K562 (cell line): Measurements from ENCODE around the gene TBL1XR1. TPM values are rescaled to one million over a fixed set of nuclear protein-coding genes. Genes with fewer than 3 reads are reported as not detected.

Experiments used
- ATAC-seq: fragments of 200-7000 bp; cut with Tn5 transposase; 3 replicates; pipeline ENCODE4 v1.9.1; 2020; ENCODE audit warnings: moderate library complexity
- BruUV-seq: library from RNA; stranded (reverse); fragments of 400-500 nt; replicated peaks from 2 replicates; lab custom pipeline; 2021; lab: Mats Ljungman, UMichigan
- CTCF ChIA-PET: fragments of 300-600 bp; formaldehyde crosslinking; extraction: SDS; loops from one replicate; lab custom pipeline; 2021; ENCODE audit warnings: low intra/inter-chr PET ratio; lab: Yijun Ruan, JAX
- POLR2A ChIA-PET: fragments of 300-600, 350-650 bp; sonication (Branson Sonifier 250); formaldehyde crosslinking; extraction: SDS; loops from one replicate; lab custom pipeline; 2021; ENCODE audit warnings: antibody characterized with exemption, inconsistent platforms; lab: Yijun Ruan, JAX
- DNase-seq, 4 experiments: peaks; one replicate each; pipeline versions ENCODE4 v3.0.0 to v3.0.0-alpha.2; 2011 to 2018; ENCODE audit warnings: low spot score in 3 of 4, mixed read lengths in 3 of 4; ENCODE audit errors: extremely low read depth in 1 of 4
- FAIRE-seq: peaks from 2 replicates; lab custom pipeline; 2011; peaks lifted over from hg19 to GRCh38; lab: Jason Lieb, UNC
- H2AFZ ChIP-seq: 2 replicates; pipeline ENCODE4 v1.6.0; 2011; ENCODE audit warnings: low read depth, low read length, control low read depth, inconsistent platforms
- H3K27ac ChIP-seq: fragments of 200-600 bp; 3 replicates; pipeline ENCODE4 v1.8.0; 2011; ENCODE audit warnings: low read depth, mild to moderate bottlenecking, control low read depth, inconsistent platforms, low read length, moderate library complexity, mixed read lengths; ENCODE audit errors: extremely low read depth
- H3K27me3 ChIP-seq, 2 experiments: fragments of 300-600 bp in 1 of 2; 2 replicates in 1 of 2; 3 replicates in 1 of 2; pipeline versions ENCODE4 v1.6.0 to v1.8.0; 2011; ENCODE audit warnings: inconsistent platforms in 2 of 2, low read length in 2 of 2, mild to moderate bottlenecking in 1 of 2, mixed read lengths in 1 of 2, moderate library complexity in 1 of 2; ENCODE audit not compliant: control insufficient read depth in 2 of 2, insufficient read depth in 2 of 2
- H3K36me3 ChIP-seq: fragments of 300-600 bp; 3 replicates; pipeline ENCODE4 v1.8.0; 2011; ENCODE audit warnings: mild to moderate bottlenecking, low read length, inconsistent platforms; ENCODE audit not compliant: control insufficient read depth, insufficient read depth
- H3K4me1 ChIP-seq, 2 experiments: fragments of 200-600 bp in 1 of 2; replicated peaks in 1 of 2; 2 replicates in 1 of 2; 3 replicates in 1 of 2; pipeline versions ENCODE4 v1.5.1 to v1.8.0; 2011; ENCODE audit warnings: inconsistent platforms in 2 of 2, low read length in 2 of 2, mild to moderate bottlenecking in 1 of 2, mixed read lengths in 1 of 2, moderate library complexity in 1 of 2; ENCODE audit not compliant: control insufficient read depth in 2 of 2, insufficient read depth in 2 of 2
- H3K4me2 ChIP-seq: 2 replicates; pipeline ENCODE4 v1.6.1; 2011; ENCODE audit warnings: low read length, control low read depth, inconsistent platforms, mixed read lengths; ENCODE audit not compliant: insufficient read depth
- H3K4me3 ChIP-seq: fragments of 200-600 bp; sonication (generic), shearing (Covaris generic); 2 replicates; pipeline ENCODE4 v1.5.1; 2016; ENCODE audit warnings: control low read depth, inconsistent platforms
- H3K79me2 ChIP-seq: fragments of 200-600 bp; 3 replicates; pipeline ENCODE4 v1.8.0; 2011; ENCODE audit warnings: low read length, inconsistent platforms; ENCODE audit not compliant: control insufficient read depth, insufficient read depth
- H3K9ac ChIP-seq, 2 experiments: 2 replicates each; pipeline versions ENCODE4 v1.6.0 to v1.6.1; 2011; ENCODE audit warnings: low read depth in 2 of 2, low read length in 2 of 2, control low read depth in 1 of 2, inconsistent platforms in 1 of 2, mild to moderate bottlenecking in 1 of 2, mixed read lengths in 1 of 2; ENCODE audit not compliant: insufficient read depth in 1 of 2
- H3K9me1 ChIP-seq: one replicate; pipeline ENCODE4 v1.6.0; 2011; ENCODE audit warnings: inconsistent platforms, mild to moderate bottlenecking, low read length, moderate library complexity; ENCODE audit not compliant: control insufficient read depth, insufficient read depth
- H3K9me3 ChIP-seq: replicated peaks from 2 replicates; pipeline ENCODE4 v1.5.1; 2011; ENCODE audit warnings: low read depth, low read length, inconsistent platforms; ENCODE audit not compliant: control insufficient read depth, insufficient read depth
- H4K20me1 ChIP-seq: replicated peaks from 2 replicates; pipeline ENCODE4 v1.6.1; 2011; ENCODE audit warnings: low read length, inconsistent platforms, mixed read lengths; ENCODE audit not compliant: control insufficient read depth, insufficient read depth
- BHLHE40 ChIP-seq: IDR thresholded peaks from 2 replicates; pipeline ENCODE4 v1.6.1; 2011; ENCODE audit warnings: low read length, improper control_type of control experiment
- CBFA2T3 ChIP-seq: fragments of 450-650 bp; IDR thresholded peaks from 2 replicates; pipeline ENCODE4 v1.6.1; 2017
- CBFB ChIP-seq: sonication (generic); formaldehyde crosslinking; IDR thresholded peaks from 2 replicates; pipeline ENCODE4 v1.4.0; 2020; ENCODE audit warnings: mild to moderate bottlenecking, missing genetic modification reagents
- DPF2 ChIP-seq: fragments of 450-650 bp; IDR thresholded peaks from 2 replicates; pipeline ENCODE4 v1.6.1; 2016
- JUNB ChIP-seq: fragments of 450-650 bp; formaldehyde crosslinking; conservative IDR thresholded peaks from 2 replicates; pipeline ENCODE4 v1.4.0; 2020; ENCODE audit warnings: mild to moderate bottlenecking
- SIX5 ChIP-seq, 2 experiments: IDR thresholded peaks; 2 replicates each; pipeline ENCODE4 v1.6.1; 2011; ENCODE audit warnings: low read length in 2 of 2, borderline replicate concordance in 1 of 2, low read depth in 1 of 2, mild to moderate bottlenecking in 1 of 2, moderate library complexity in 1 of 2; ENCODE audit not compliant: insufficient read depth in 1 of 2
- ZNF174 ChIP-seq: fragments of 250-450 bp; sonication (Bioruptor Pico); IDR thresholded peaks from 2 replicates; pipeline ENCODE4 v1.4.0; 2020; ENCODE audit warnings: mild to moderate bottlenecking
- ZNF3 ChIP-seq: fragments of 250-450 bp; sonication (Bioruptor Pico); IDR thresholded peaks from 2 replicates; pipeline ENCODE4 v1.5.0; 2021; ENCODE audit warnings: mild to moderate bottlenecking, moderate library complexity
- ZNF384 ChIP-seq: IDR thresholded peaks from 2 replicates; pipeline ENCODE4 v1.6.1; 2012; ENCODE audit warnings: low read depth, low read length, improper control_type of control experiment
- WGBS: fragments of 100-300 bp; shearing (Covaris generic); methylation state at CpG from one replicate; pipeline ENCODE4 v1.1.6; 2016; ENCODE audit warnings: low coverage, mixed read lengths; ENCODE audit not compliant: insufficient coverage; ENCODE audit errors: missing lambda C conversion rate; 5-methylcytosine and 5-hydroxymethylcytosine counted together
- in situ Hi-C: fragments of 300-500 bp; cut with MboI; formaldehyde crosslinking; loops from 4 replicates; pipeline ENCODE4 v1.15.0; 2018; ENCODE audit warnings: inconsistent platforms, mixed read lengths
- intact Hi-C: fragments of 100-400 bp; cut with micrococcal nuclease; formaldehyde crosslinking; loops from 2 replicates; pipeline ENCODE4 v1.14.2; 2022
- polyA plus RNA-seq, 8 experiments: library from polyadenylated mRNA; depleted of rRNA in 4 of 8; stranded (reverse) in 5 of 8; unstranded in 3 of 8; fragments of >200 nt; fragmentation: Nextera tagmentation in 2 of 8; fragmentation: Illumina TruSeq in 1 of 8; extraction: Ambion mirVana in 2 of 8; extraction: Trizol in 1 of 8; gene quantifications; 2 replicates each; pipeline versions ENCODE4 v1.2.1 to v1.2.3, GENCODE V29; 2011 to 2014; ENCODE audit warnings: inconsistent platforms in 1 of 8, missing spikeins in 1 of 8
- total RNA-seq, 7 experiments: library from RNA; depleted of rRNA in 6 of 7; stranded (reverse); fragments of >200 nt in 6 of 7; fragmentation: Illumina TruSeq in 2 of 7; extraction: Trizol in 2 of 7; gene quantifications; 2 replicates each; pipeline versions ENCODE4 v1.2.1 to v1.2.3, GENCODE V29; 2011 to 2021; ENCODE audit warnings: low replicate concordance in 1 of 7
- TF ChIP-seq, protein P1 (sequence below): fragments of 250-450 bp; sonication (Bioruptor Pico); IDR thresholded peaks from 2 replicates; pipeline ENCODE4 v1.5.0; 2021
- TF ChIP-seq, protein P2 (sequence below), 2 experiments: fragments of 450-650 bp in 1 of 2; sonication (generic) in 1 of 2; formaldehyde crosslinking in 1 of 2; IDR thresholded peaks; 2 replicates each; pipeline versions ENCODE4 v1.7.1 to v1.9.0; 2016 to 2022; ENCODE audit warnings: inconsistent platforms in 1 of 2, mild to moderate bottlenecking in 1 of 2, missing genetic modification reagents in 1 of 2

The TBL1XR1 gene
- total and polyA plus RNA-seq, 9 of the 15 experiments (the other 6 are each of a cell fraction or from before 2014, with no cell fraction given), result 19.6 to 171 (median 83.3) TPM

DNA sequence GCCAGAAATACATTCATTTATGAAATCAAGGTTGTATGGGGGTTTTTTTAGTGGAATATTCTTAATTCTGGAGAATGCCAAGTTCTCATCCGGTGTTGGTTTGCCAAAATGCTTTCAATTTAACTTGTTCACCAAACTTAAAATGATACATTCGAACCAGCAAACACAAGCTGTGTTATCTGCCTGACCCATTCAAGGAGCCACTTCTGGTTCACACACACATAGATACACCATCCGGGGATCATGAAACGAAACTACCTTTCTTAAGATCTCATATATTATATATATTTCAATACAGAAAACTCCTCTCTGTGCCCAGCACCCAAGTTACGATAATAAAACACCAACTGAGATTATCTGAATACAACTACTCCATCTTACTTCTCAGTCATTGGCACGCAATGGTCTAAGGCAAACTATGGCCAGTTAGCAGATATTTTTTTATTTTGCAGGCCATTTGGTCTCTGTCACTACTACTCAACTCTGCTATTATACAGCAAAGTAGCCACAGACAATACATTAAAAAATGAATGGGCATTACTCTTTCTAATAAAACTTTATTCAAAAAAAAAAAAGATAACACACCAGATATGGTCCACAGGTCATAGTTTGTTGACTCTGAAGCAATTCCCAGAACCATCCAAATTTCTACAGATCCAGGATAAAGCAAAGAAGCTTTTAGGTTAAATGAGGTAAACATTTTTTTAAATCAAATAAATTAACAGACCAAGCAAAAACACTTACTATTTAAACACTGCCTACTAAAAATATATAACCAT is 89.6 kb downstream of the TBL1XR1 start:
- POLR2A ChIA-PET, result interaction anchor here (1.1 to 2.9 kb wide), 2 partner anchors 8 to 17 kb away, joined by 3 to 8 read pairs; no protein-coding TSS in a partner anchor
- H3K27ac ChIP-seq, result peak overlapping the region; percentile 14; the same call in 1 of the 3 replicates
- peak overlapping the region; percentile 47 for H3K4me2 ChIP-seq
- H3K9me1 ChIP-seq, result peaks cover 6% of the 10 kb centered on the region
- no peak overlapping the region for H2AFZ ChIP-seq
- peak; percentile 54 for ATAC-seq
- no peak overlapping the region for H3K4me3 ChIP-seq
- CTCF ChIA-PET, result no interaction called here
- 0 out of 3 replicates have a peak, but pooled peaks cover 2% of the 10 kb centered on the region for H3K36me3 ChIP-seq
- peak in 2 of 4 experiments; percentile 18 to 48 for DNase-seq
- 14% methylated on average over 6 of the region's 6 CpGs for WGBS
- no TSS peak for BruUV-seq
- H3K79me2 ChIP-seq, result peaks cover 99% of the 10 kb centered on the region
- no peaks in the 10 kb centered on the region for H3K27me3 ChIP-seq
- H3K9me3 ChIP-seq, result no peaks in the 10 kb centered on the region
- intact Hi-C loops, result no loop called here
- H3K9ac ChIP-seq, result peak overlapping the region in 1 of 2 experiments; percentile 23; a peak in 1 of 4 replicates
- no peak for TF ChIP-seq CBFB
- TF ChIP-seq DPF2, result 0 out of 2 replicates have a peak, but pooled peaks have one; percentile 20
- TF ChIP-seq BHLHE40, result no peak
- no peak for TF ChIP-seq JUNB (CRISPR knock-in tag)
- TF ChIP-seq, protein P1, sequence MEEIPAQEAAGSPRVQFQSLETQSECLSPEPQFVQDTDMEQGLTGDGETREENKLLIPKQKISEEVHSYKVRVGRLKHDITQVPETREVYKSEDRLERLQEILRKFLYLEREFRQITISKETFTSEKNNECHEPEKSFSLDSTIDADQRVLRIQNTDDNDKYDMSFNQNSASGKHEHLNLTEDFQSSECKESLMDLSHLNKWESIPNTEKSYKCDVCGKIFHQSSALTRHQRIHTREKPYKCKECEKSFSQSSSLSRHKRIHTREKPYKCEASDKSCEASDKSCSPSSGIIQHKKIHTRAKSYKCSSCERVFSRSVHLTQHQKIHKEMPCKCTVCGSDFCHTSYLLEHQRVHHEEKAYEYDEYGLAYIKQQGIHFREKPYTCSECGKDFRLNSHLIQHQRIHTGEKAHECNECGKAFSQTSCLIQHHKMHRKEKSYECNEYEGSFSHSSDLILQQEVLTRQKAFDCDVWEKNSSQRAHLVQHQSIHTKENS (CRISPR knock-in tag), result no peak
- peak; percentile 18; the same call in 1 of the 2 replicates for TF ChIP-seq CBFA2T3
- TF ChIP-seq SIX5 (IDR thresholded peaks at IDR 0.05; ENCODE audit: borderline replicate concordance in 1 of 2, insufficient read depth in 1 of 2, low read depth in 1 of 2, low read length in 2 of 2), result no peak
- TF ChIP-seq ZNF384, result peak; percentile 90
- TF ChIP-seq ZNF174 (CRISPR knock-in tag), result no peak
- TF ChIP-seq, protein P2, sequence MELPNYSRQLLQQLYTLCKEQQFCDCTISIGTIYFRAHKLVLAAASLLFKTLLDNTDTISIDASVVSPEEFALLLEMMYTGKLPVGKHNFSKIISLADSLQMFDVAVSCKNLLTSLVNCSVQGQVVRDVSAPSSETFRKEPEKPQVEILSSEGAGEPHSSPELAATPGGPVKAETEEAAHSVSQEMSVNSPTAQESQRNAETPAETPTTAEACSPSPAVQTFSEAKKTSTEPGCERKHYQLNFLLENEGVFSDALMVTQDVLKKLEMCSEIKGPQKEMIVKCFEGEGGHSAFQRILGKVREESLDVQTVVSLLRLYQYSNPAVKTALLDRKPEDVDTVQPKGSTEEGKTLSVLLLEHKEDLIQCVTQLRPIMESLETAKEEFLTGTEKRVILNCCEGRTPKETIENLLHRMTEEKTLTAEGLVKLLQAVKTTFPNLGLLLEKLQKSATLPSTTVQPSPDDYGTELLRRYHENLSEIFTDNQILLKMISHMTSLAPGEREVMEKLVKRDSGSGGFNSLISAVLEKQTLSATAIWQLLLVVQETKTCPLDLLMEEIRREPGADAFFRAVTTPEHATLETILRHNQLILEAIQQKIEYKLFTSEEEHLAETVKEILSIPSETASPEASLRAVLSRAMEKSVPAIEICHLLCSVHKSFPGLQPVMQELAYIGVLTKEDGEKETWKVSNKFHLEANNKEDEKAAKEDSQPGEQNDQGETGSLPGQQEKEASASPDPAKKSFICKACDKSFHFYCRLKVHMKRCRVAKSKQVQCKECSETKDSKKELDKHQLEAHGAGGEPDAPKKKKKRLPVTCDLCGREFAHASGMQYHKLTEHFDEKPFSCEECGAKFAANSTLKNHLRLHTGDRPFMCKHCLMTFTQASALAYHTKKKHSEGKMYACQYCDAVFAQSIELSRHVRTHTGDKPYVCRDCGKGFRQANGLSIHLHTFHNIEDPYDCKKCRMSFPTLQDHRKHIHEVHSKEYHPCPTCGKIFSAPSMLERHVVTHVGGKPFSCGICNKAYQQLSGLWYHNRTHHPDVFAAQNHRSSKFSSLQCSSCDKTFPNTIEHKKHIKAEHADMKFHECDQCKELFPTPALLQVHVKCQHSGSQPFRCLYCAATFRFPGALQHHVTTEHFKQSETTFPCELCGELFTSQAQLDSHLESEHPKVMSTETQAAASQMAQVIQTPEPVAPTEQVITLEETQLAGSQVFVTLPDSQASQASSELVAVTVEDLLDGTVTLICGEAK (IDR thresholded peaks at IDR 0.05), result peak; percentile 96
- TF ChIP-seq, protein P2 (CRISPR knock-in tag; IDR thresholded peaks at IDR 0.05), result peak; percentile 90
- TF ChIP-seq ZNF3, result no peak
- FAIRE-seq, result no peak
- in situ Hi-C loops, result no loop called here
- 0 out of 2 replicates have a peak, but pooled peaks cover 19% of the 10 kb centered on the region for H4K20me1 ChIP-seq
- peaks cover 8 to 23% of the 10 kb centered on the region in 2 experiments; a peak in 3 of 5 replicates for H3K4me1 ChIP-seq
